PC-3 (cell line): ENCODE data around the gene RPS6KA2.

Experiments used
- CTCF ChIP-seq: fragments of 300-600 bp; sonication (generic); conservative IDR thresholded peaks from 2 replicates; pipeline ENCODE4 v1.5.1; 2017; ENCODE audit warnings: antibody characterized with exemption, low read depth, mild to moderate bottlenecking, low read length
- EZH2 ChIP-seq: fragments of 300-600 bp; sonication (generic); IDR thresholded peaks from one replicate; pipeline ENCODE4 v1.6.1; 2017; ENCODE audit warnings: antibody characterized with exemption, mild to moderate bottlenecking, low read length; ENCODE audit not compliant: unreplicated experiment
- EZH2phosphoT487 ChIP-seq: fragments of 300-600 bp; sonication (generic); IDR thresholded peaks from 2 replicates; pipeline ENCODE4 v1.6.1; 2018; ENCODE audit warnings: mild to moderate bottlenecking, antibody characterized with exemption, low read length, borderline replicate concordance

GRCh38 chr6:166472636-166473035, 154.4 kb downstream of the RPS6KA2 start:
- TF ChIP-seq CTCF (no peak), EZH2phosphoT487 (no peak), EZH2 (no peak)
